Measurements from ENCODE around the gene LILRA1. TPM values are rescaled to one million over a fixed set of nuclear protein-coding genes. Genes with fewer than 3 reads are reported as not detected.

LILRA1 gene
- total RNA-seq, 1 donor from 2014 or later: 0.11 TPM

GRCh38 chr19:54646331-54646841, 53.0 kb downstream of the LILRA1 start:
- peaks cover 11% of the 10 kb centered on the region for H3K4me1 Mint-ChIP-seq

GRCh38 chr19:54648129-54648528, 54.7 kb downstream of the LILRA1 start:
- Mint-ChIP-seq H3K4me1 (peaks cover 8% of the 10 kb centered on the region), H3K27me3 (no peaks in the 10 kb centered on the region), H3K27ac (no peak overlapping the region), H3K4me3 (no peak overlapping the region), H3K9me3 (no peaks in the 10 kb centered on the region), H3K36me3 (ENCODE audit: low read depth) (no peaks in the 10 kb centered on the region)
- no peak for TF ChIP-seq CTCF (IDR thresholded peaks at IDR 0.05)
- CTCF ChIA-PET: interaction anchor here (1.5 to 2.0 kb wide), 3 partner anchors 26 to 167 kb away, joined by 3 to 7 read pairs (median 6); no protein-coding TSS in a partner anchor
- POLR2A ChIA-PET: no interaction called here
- intact Hi-C loops (cut with micrococcal nuclease): no loop called here
- DNase-seq (no peak), ATAC-seq (ENCODE audit: low read depth) (no peak)

More at GRCh38 chr19:54646331-54646841, 53.0 kb downstream of the LILRA1 start:
- no peaks in the 10 kb centered on the region for H3K36me3 Mint-ChIP-seq (ENCODE audit: low read depth)
- no peak for TF ChIP-seq CTCF (IDR thresholded peaks at IDR 0.05)
- ChIA-PET POLR2A (interaction anchor here (1.1 kb wide), 1 partner anchor 30 kb away, joined by 4 read pairs; no protein-coding TSS in a partner anchor), CTCF (no interaction called here)
- no peak overlapping the region for H3K27ac Mint-ChIP-seq
- DNase-seq (peak; percentile 12), ATAC-seq (ENCODE audit: low read depth) (no peak)
- no peaks in the 10 kb centered on the region for H3K9me3 Mint-ChIP-seq
- H3K27me3 Mint-ChIP-seq: no peaks in the 10 kb centered on the region
- intact Hi-C loops (cut with micrococcal nuclease): no loop called here
- H3K4me3 Mint-ChIP-seq: no peak overlapping the region

GRCh38 chr19:54650108-54650655, 56.8 kb downstream of the LILRA1 start:
- no peak overlapping the region for H3K27ac Mint-ChIP-seq

More at GRCh38 chr19:54650108-54650655, 56.8 kb downstream of the LILRA1 start:
- TF ChIP-seq CTCF (IDR thresholded peaks at IDR 0.05): no peak
- no peaks in the 10 kb centered on the region for H3K27me3 Mint-ChIP-seq
- ChIA-PET POLR2A (interaction anchor here (0.7 kb wide), 1 partner anchor 22 kb away, joined by 3 read pairs; no protein-coding TSS in a partner anchor), CTCF (no interaction called here)
- no peak overlapping the region for H3K4me3 Mint-ChIP-seq
- H3K36me3 Mint-ChIP-seq (ENCODE audit: low read depth): no peaks in the 10 kb centered on the region
- peaks cover 12% of the 10 kb centered on the region for H3K4me1 Mint-ChIP-seq
- no peaks in the 10 kb centered on the region for H3K9me3 Mint-ChIP-seq
- intact Hi-C loops (cut with micrococcal nuclease): loop anchor here (10.0 kb wide), 1 partner anchor 855 kb away; no protein-coding TSS in a partner anchor
- DNase-seq (no peak), ATAC-seq (ENCODE audit: low read depth) (no peak)

Other genes with a start within 250 kb of the LILRA1 start
- gene LAIR1, start 228.7 kb upstream of the LILRA1 start, total RNA-seq: 30.5 and 31.0 TPM in 2 replicates
- gene TTYH1, start 178.2 kb upstream of the LILRA1 start, total RNA-seq: not detected in 2 replicates
- 296 and 363 TPM in 2 replicates for gene LENG8, start 144.4 kb upstream of the LILRA1 start, total RNA-seq
- 6.3 and 8.5 TPM in 2 replicates for gene LENG9, start 129.9 kb upstream of the LILRA1 start, total RNA-seq
- gene CDC42EP5, start 120.3 kb upstream of the LILRA1 start, total RNA-seq: not detected in 2 replicates
- not detected in 2 replicates for gene LAIR2, start 90.8 kb upstream of the LILRA1 start, total RNA-seq
- gene LILRA2, start 19.8 kb upstream of the LILRA1 start, total RNA-seq: 0.22 TPM in 1 of 2 replicates, not detected in the other
- gene LILRB1, start 36.9 kb downstream of the LILRA1 start, total RNA-seq: 142 and 171 TPM in 2 replicates
- 0.76 and 1.4 TPM in 2 replicates for gene LILRB4, start 69.4 kb downstream of the LILRA1 start, total RNA-seq
- not detected in 2 replicates for gene KIR3DL3, start 130.8 kb downstream of the LILRA1 start, total RNA-seq
- not detected in 2 replicates for gene KIR2DL3, start 144.9 kb downstream of the LILRA1 start, total RNA-seq
- not detected in 2 replicates for gene KIR2DL1, start 176.2 kb downstream of the LILRA1 start, total RNA-seq
- gene KIR2DL4, start 210.0 kb downstream of the LILRA1 start, total RNA-seq: not detected in 2 replicates
- gene KIR3DL1, start 222.8 kb downstream of the LILRA1 start, total RNA-seq: not detected in 2 replicates
- gene KIR2DS4, start 239.0 kb downstream of the LILRA1 start, total RNA-seq: not detected in 2 replicates

Measured in activated B cell treated with CpG ODN at 0.5 μM for 24 hours (primary cell).